OCI-LY1 (cell line): ENCODE data around the gene TTLL11.

Experiments used
- EZH2 ChIP-seq: fragments of 200-600 bp; sonication (generic), shearing (Covaris generic); IDR thresholded peaks from 2 replicates; pipeline ENCODE4 v1.8.0; 2017; ENCODE audit warnings: borderline replicate concordance, mixed run types, mild to moderate bottlenecking, antibody characterized with exemption, low read length, moderate library complexity, mixed read lengths
- TF ChIP-seq, protein P1 (sequence below): fragments of 200-600 bp; sonication (generic), shearing (Covaris generic); IDR thresholded peaks from 2 replicates; pipeline ENCODE4 v1.5.1; 2017; ENCODE audit warnings: mild to moderate bottlenecking, antibody characterized with exemption, low read length, moderate library complexity, mixed read lengths

DNA sequence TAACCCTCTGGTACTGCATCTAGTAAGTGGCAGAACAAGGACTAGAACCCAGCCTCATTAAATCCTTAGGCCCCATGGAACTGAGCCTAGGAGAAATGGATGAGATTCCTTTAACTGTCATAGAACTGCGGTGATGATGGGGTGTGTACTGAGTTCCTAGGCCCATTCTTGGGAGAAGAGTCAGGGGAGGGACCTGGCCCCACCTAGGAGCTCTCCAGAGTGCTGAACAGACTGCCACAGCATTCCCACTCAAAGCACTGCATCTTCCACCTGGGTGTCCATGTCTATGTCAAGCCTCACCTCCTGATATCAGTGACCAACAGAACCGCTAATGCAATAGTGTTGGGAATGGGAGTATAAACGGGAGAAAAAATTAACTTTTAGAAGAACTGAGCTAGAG is 36.6 kb downstream of the TTLL11 start:
- TF ChIP-seq, protein P1, sequence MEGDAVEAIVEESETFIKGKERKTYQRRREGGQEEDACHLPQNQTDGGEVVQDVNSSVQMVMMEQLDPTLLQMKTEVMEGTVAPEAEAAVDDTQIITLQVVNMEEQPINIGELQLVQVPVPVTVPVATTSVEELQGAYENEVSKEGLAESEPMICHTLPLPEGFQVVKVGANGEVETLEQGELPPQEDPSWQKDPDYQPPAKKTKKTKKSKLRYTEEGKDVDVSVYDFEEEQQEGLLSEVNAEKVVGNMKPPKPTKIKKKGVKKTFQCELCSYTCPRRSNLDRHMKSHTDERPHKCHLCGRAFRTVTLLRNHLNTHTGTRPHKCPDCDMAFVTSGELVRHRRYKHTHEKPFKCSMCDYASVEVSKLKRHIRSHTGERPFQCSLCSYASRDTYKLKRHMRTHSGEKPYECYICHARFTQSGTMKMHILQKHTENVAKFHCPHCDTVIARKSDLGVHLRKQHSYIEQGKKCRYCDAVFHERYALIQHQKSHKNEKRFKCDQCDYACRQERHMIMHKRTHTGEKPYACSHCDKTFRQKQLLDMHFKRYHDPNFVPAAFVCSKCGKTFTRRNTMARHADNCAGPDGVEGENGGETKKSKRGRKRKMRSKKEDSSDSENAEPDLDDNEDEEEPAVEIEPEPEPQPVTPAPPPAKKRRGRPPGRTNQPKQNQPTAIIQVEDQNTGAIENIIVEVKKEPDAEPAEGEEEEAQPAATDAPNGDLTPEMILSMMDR = no peak
- TF ChIP-seq EZH2 = no peak
